ENCODE measurements around the gene ANKEF1. TPM values are rescaled to one million over a fixed set of nuclear protein-coding genes. Genes with fewer than 3 reads are reported as not detected.
A peak's percentile ranks its signal among the peaks of the same experiment; 100 is the strongest.

The ANKEF1 gene
- polyA plus RNA-seq, 6 donors from 2014 or later, result 1.2 to 6.0 (median 3.6) TPM

GRCh38 chr20:10040070-10040975, 5.5 kb downstream of the ANKEF1 start:
- H3K36me3 Mint-ChIP-seq, result peaks cover 6 to 7% of the 10 kb centered on the region in 2 donors
- H3K27me3 Mint-ChIP-seq, result no peaks in the 10 kb centered on the region
- H3K4me1 Mint-ChIP-seq, result peaks cover 4 to 15% (median 5%) of the 10 kb centered on the region in 3 donors
- H3K4me3 Mint-ChIP-seq, result no peak overlapping the region
- DNase-seq (no peak), ATAC-seq (ENCODE audit: low read depth in 2 of 2) (no peak)
- H3K27ac Mint-ChIP-seq, result no peak overlapping the region
- H3K9me3 Mint-ChIP-seq, result peaks cover 0 to 3% (median 0%) of the 10 kb centered on the region in 7 donors

DNA sequence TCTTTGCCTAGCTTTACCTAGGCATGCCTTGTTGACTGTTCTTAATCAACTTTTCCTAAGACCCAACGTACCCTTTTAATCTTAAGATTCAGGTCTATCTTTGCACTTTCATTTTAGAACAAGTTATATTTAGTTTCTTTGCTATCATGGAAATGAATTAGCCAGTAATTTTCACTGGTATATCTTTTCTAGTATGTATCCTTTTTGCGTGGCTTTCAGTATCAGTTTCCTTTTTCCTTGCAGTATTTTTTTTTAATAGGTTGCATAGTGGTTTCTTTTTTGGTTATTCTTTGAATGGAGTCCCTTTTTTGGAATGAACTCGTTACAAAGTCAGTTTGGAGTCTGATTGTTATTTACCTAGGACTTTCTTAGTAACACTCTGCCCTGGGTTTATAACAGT, 7.3 kb downstream of the ANKEF1 start:
- Mint-ChIP-seq H3K27me3 (no peaks in the 10 kb centered on the region), H3K4me1 (peaks cover 0 to 4% (median 0%) of the 10 kb centered on the region in 3 donors), H3K27ac (no peak overlapping the region), H3K4me3 (no peak overlapping the region), H3K36me3 (peaks cover 6 to 7% of the 10 kb centered on the region in 2 donors), H3K9me3 (no peaks in the 10 kb centered on the region)
- DNase-seq (no peak), ATAC-seq (ENCODE audit: low read depth in 2 of 2) (no peak)

DNA sequence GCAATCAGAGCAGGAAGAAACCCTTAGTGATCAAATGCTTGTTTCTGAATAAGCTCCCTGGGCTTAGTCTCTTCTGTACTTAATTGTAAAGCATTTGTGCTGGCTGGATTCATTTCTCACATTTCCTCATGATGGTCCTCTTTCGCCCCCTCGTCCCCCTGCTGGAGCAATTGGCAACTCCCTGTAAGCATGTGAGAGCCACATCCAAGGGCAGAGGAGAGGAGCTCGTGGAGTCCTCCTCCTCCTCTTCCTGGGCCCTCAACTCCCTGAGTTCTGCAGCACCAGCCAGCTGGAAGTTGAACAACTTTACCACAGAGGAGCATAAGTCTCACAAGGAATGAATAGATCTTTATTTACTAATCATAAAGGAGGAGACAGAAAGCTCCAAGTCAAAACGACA, 12.6 kb downstream of the ANKEF1 start:
- no peak for ATAC-seq (ENCODE audit: low read depth in 2 of 2)
- DNase-seq, result no peak
- Mint-ChIP-seq H3K4me1 (no peaks in the 10 kb centered on the region), H3K36me3 (peaks cover 8 to 18% of the 10 kb centered on the region in 2 donors), H3K9me3 (no peaks in the 10 kb centered on the region), H3K27me3 (no peaks in the 10 kb centered on the region), H3K4me3 (no peak overlapping the region), H3K27ac (no peak overlapping the region)

DNA sequence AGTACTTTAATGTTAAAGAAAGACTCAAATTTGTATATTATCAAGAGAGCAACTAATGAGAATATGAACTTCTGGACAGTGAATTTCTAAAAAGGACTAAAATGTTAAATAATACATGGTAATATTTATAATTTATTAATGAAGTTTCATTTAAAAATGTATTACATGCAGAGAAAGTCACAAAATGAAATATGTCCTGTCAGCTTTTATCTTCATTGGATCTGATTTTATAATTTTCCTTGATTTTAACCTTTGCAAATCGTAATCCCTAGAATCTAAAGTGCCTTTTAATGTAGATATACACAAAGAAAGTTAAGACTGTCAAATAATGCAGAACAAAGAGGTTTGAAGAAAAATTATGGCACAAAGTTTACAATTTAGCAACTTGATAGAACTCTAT, 16.4 kb downstream of the ANKEF1 start:
- Mint-ChIP-seq H3K27me3 (no peaks in the 10 kb centered on the region), H3K4me3 (no peak overlapping the region), H3K4me1 (no peaks in the 10 kb centered on the region), H3K9me3 (peaks cover 0 to 2% (median 0%) of the 10 kb centered on the region in 7 donors), H3K27ac (no peak overlapping the region), H3K36me3 (peaks cover 20 to 41% of the 10 kb centered on the region in 2 donors)
- ATAC-seq (ENCODE audit: low read depth in 2 of 2) (no peak), DNase-seq (no peak)

GRCh38 chr20:10059006-10059405, 24.2 kb downstream of the ANKEF1 start:
- ATAC-seq (ENCODE audit: low read depth in 2 of 2) (no peak), DNase-seq (no peak)
- Mint-ChIP-seq H3K27ac (no peak overlapping the region), H3K4me1 (peaks cover 12 to 20% (median 14%) of the 10 kb centered on the region in 3 donors), H3K4me3 (no peak overlapping the region), H3K36me3 (peaks cover 22 to 39% of the 10 kb centered on the region in 2 donors), H3K9me3 (peaks cover 0 to 5% (median 0%) of the 10 kb centered on the region in 7 donors), H3K27me3 (peaks cover 27 to 38% (median 33%) of the 10 kb centered on the region in 3 donors)

DNA sequence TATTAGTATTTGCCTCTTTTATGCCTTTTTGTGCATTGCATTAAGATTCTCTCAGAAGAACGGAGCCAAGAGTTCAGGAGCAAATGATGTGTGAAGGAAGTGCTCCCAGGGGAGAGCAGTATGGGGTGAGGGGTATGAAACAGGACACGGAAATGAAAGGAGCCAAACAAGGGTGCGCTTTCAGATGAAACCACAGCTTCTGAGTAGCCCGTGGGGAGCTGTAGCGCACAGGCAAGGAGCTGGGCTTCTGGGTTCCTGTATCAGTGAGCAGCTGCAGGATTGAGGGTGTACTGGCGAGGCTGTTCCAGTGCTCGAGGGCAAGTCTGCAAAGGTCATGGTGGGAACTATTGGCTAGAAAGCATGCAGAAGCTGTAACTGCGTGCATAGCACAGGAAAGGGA, 25.4 kb downstream of the ANKEF1 start:
- ATAC-seq (ENCODE audit: low read depth in 2 of 2), result peak; percentile 89 to 97
- DNase-seq, result peak; percentile 37
- Mint-ChIP-seq H3K4me1 (peaks cover 12 to 20% (median 14%) of the 10 kb centered on the region in 3 donors), H3K27ac (peak overlapping the region in 2 of 6 donors; percentile 23 to 79), H3K9me3 (peaks cover 0 to 5% (median 0%) of the 10 kb centered on the region in 7 donors), H3K36me3 (peaks cover 15 to 31% of the 10 kb centered on the region in 2 donors), H3K27me3 (peaks cover 39 to 50% (median 42%) of the 10 kb centered on the region in 3 donors), H3K4me3 (peak overlapping the region in 7 of 8 donors; percentile 39 to 81 (median 65))

- Mint-ChIP-seq H3K27me3 (peaks cover 53 to 64% (median 54%) of the 10 kb centered on the region in 3 donors), H3K27ac (no peak overlapping the region), H3K4me1 (peaks cover 12 to 20% (median 14%) of the 10 kb centered on the region in 3 donors), H3K9me3 (peaks cover 0 to 5% (median 0%) of the 10 kb centered on the region in 7 donors), H3K36me3 (peaks cover 11 to 19% of the 10 kb centered on the region in 2 donors), H3K4me3 (peak overlapping the region in 1 of 8 donors; percentile 6)
- DNase-seq (no peak), ATAC-seq (ENCODE audit: low read depth in 2 of 2) (no peak)
Measured at GRCh38 chr20:10061641-10062040, 26.9 kb downstream of the ANKEF1 start.

DNA sequence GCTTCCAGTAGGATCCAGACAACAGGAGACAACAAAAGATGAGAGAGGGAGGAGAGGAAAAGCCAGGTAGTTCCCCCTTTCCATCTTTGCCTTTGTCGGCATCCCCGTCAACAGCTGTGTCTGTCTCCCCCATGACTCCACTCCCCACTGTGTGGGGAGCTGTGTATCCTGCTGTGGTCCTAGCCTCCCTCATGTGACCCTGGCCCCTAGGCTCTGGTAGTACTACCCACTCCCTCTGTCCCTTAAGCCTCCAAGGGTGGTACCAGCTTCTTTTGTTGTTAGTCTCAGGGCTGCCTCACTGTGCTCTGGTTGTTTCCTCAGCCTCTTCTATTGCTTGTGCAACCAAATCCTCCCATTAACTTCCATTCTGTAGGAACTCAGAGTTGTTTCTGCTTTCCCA, 28.7 kb downstream of the ANKEF1 start:
- ATAC-seq (ENCODE audit: low read depth in 2 of 2) (no peak), DNase-seq (no peak)
- peaks cover 12 to 20% (median 14%) of the 10 kb centered on the region in 3 donors for H3K4me1 Mint-ChIP-seq
- peaks cover 0 to 7% of the 10 kb centered on the region in 2 donors for H3K36me3 Mint-ChIP-seq
- peaks cover 54 to 61% (median 56%) of the 10 kb centered on the region in 3 donors for H3K27me3 Mint-ChIP-seq
- no peak overlapping the region for H3K27ac Mint-ChIP-seq
- H3K9me3 Mint-ChIP-seq, result peaks cover 0 to 5% (median 2%) of the 10 kb centered on the region in 7 donors
- H3K4me3 Mint-ChIP-seq, result peak overlapping the region in 1 of 8 donors; percentile 65

DNA sequence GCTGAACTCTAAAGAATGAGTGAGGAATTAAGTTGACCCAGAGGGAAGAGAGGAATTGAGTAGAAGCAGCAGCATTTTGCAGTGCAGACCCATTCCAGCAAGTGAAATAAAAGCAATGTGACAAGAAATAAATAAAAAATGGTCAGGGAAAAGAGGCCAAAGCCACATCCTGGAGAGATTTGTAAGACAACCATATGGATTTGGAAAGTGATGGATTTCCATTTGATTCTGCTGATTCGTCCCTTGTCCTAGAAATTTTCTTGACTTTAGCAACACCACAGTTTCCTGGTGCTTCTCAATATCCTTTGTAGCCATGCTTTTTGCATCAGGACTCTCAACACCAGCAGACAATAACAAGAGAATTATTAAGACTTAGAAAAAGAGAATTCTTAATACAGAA, 29.8 kb downstream of the ANKEF1 start:
- Mint-ChIP-seq H3K9me3 (peaks cover 0 to 10% (median 2%) of the 10 kb centered on the region in 7 donors), H3K4me1 (peaks cover 12 to 18% (median 14%) of the 10 kb centered on the region in 3 donors), H3K27ac (no peak overlapping the region), H3K4me3 (no peak overlapping the region), H3K36me3 (no peaks in the 10 kb centered on the region), H3K27me3 (peaks cover 47 to 65% (median 58%) of the 10 kb centered on the region in 3 donors)
- ATAC-seq (ENCODE audit: low read depth in 2 of 2) (no peak), DNase-seq (no peak)

- H3K4me3 Mint-ChIP-seq, result no peak overlapping the region
- H3K27me3 Mint-ChIP-seq, result peaks cover 52 to 71% (median 61%) of the 10 kb centered on the region in 3 donors
- no peak overlapping the region for H3K27ac Mint-ChIP-seq
- no peak for DNase-seq
- no peak for ATAC-seq (ENCODE audit: low read depth in 2 of 2)
- H3K9me3 Mint-ChIP-seq, result peaks cover 0 to 10% (median 2%) of the 10 kb centered on the region in 7 donors
- H3K4me1 Mint-ChIP-seq, result peaks cover 7 to 11% (median 9%) of the 10 kb centered on the region in 3 donors
- H3K36me3 Mint-ChIP-seq, result no peaks in the 10 kb centered on the region
Measured at GRCh38 chr20:10065154-10065833, 30.5 kb downstream of the ANKEF1 start.

DNA sequence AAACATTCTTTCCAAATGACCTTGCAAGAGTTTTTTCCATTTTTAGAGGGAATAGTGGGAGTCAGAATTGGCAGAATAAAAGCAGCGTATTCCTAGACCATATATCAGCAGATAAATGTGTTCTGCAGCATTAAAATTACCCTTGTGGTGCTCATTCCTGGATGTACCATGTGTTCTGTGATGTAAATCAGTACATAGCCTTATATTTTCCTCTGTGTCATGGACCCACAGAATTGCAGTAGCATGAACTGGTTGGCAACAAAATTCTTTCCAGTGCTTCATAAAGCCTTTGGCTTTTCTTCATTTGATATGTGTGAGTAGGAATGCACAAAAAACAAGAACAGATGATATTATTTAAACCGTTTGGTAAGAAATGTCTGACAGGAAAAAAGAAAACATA, 32.5 kb downstream of the ANKEF1 start:
- DNase-seq (no peak), ATAC-seq (ENCODE audit: low read depth in 2 of 2) (no peak)
- H3K4me3 Mint-ChIP-seq, result no peak overlapping the region
- H3K27me3 Mint-ChIP-seq, result peaks cover 51 to 67% (median 61%) of the 10 kb centered on the region in 3 donors
- peaks cover 0 to 10% (median 3%) of the 10 kb centered on the region in 7 donors for H3K9me3 Mint-ChIP-seq
- no peak overlapping the region for H3K27ac Mint-ChIP-seq
- no peaks in the 10 kb centered on the region for H3K36me3 Mint-ChIP-seq
- no peaks in the 10 kb centered on the region for H3K4me1 Mint-ChIP-seq

- no peak for ATAC-seq (ENCODE audit: low read depth in 2 of 2)
- Mint-ChIP-seq H3K4me1 (peaks cover 8 to 17% (median 9%) of the 10 kb centered on the region in 3 donors), H3K27ac (no peak overlapping the region), H3K9me3 (peaks cover 0 to 3% (median 0%) of the 10 kb centered on the region in 7 donors), H3K36me3 (no peaks in the 10 kb centered on the region), H3K4me3 (no peak overlapping the region), H3K27me3 (peaks cover 50 to 61% (median 61%) of the 10 kb centered on the region in 3 donors)
- DNase-seq, result no peak
Measured at GRCh38 chr20:10074513-10074912, 39.7 kb downstream of the ANKEF1 start.

DNA sequence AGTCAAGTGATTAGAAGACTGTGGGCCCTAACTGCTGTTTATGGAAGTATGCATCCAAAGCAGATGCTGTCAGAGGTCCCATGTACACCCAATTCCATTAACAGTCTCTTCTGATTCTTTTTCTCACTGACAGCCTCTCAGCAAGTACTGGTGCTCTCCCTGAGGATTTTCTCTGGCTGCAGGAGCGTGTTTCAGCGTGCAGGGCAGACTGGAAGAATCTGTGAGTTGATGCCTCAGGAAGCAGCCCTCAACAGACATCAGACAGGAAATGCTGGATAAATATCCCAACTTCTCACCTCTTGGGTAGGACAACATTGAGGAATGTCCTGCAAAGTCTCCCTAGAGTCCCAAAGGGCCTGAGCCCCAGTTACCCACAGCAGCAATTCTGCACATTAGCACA, 40.8 kb downstream of the ANKEF1 start:
- peaks cover 0 to 2% (median 0%) of the 10 kb centered on the region in 7 donors for H3K9me3 Mint-ChIP-seq
- H3K4me3 Mint-ChIP-seq, result no peak overlapping the region
- peaks cover 42 to 56% (median 54%) of the 10 kb centered on the region in 3 donors for H3K27me3 Mint-ChIP-seq
- ATAC-seq (ENCODE audit: low read depth in 2 of 2) (no peak), DNase-seq (no peak)
- no peaks in the 10 kb centered on the region for H3K36me3 Mint-ChIP-seq
- peaks cover 8 to 17% (median 9%) of the 10 kb centered on the region in 3 donors for H3K4me1 Mint-ChIP-seq
- H3K27ac Mint-ChIP-seq, result no peak overlapping the region
